Measurements from ENCODE around the gene LAMC3.

GRCh38 chr9:130987738-130988399 is 21.1 kb upstream of the LAMC3 start:
- TF ChIP-seq CTCF (conservative IDR thresholded peaks at IDR 0.05; ENCODE audit: low read depth, low read length) (no peak), EZH2 (IDR thresholded peaks at IDR 0.05; ENCODE audit: low read length, unreplicated experiment) (no peak), EZH2phosphoT487 (IDR thresholded peaks at IDR 0.05; ENCODE audit: borderline replicate concordance, low read length) (no peak)
